Measurements from ENCODE around the gene USP5.

USP5 gene

GRCh38 chr12:6830999-6831398, 21.0 kb upstream of the USP5 start:
- H3K9me3 Mint-ChIP-seq, result no peaks in the 10 kb centered on the region
- H3K27ac Mint-ChIP-seq, result no peak overlapping the region
- no peaks in the 10 kb centered on the region for H3K36me3 Mint-ChIP-seq
- H3K4me3 Mint-ChIP-seq, result peak overlapping the region; percentile 36
- H3K4me1 Mint-ChIP-seq, result peaks cover 22% of the 10 kb centered on the region
- H3K27me3 Mint-ChIP-seq, result peaks cover 2% of the 10 kb centered on the region

GRCh38 chr12:6831450-6831995, 20.4 kb upstream of the USP5 start:
- Mint-ChIP-seq H3K4me1 (peaks cover 25% of the 10 kb centered on the region), H3K27ac (no peak overlapping the region), H3K36me3 (no peaks in the 10 kb centered on the region), H3K27me3 (peaks cover 2% of the 10 kb centered on the region), H3K4me3 (no peak overlapping the region), H3K9me3 (no peaks in the 10 kb centered on the region)

GRCh38 chr12:6832125-6832524, 19.8 kb upstream of the USP5 start:
- H3K9me3 Mint-ChIP-seq, result no peaks in the 10 kb centered on the region
- H3K27ac Mint-ChIP-seq, result no peak overlapping the region
- peaks cover 2% of the 10 kb centered on the region for H3K27me3 Mint-ChIP-seq
- peaks cover 25% of the 10 kb centered on the region for H3K4me1 Mint-ChIP-seq
- H3K4me3 Mint-ChIP-seq, result no peak overlapping the region
- no peaks in the 10 kb centered on the region for H3K36me3 Mint-ChIP-seq

GRCh38 chr12:6833189-6833890, 18.6 kb upstream of the USP5 start:
- Mint-ChIP-seq H3K27me3 (peaks cover 2% of the 10 kb centered on the region), H3K4me1 (peaks cover 16% of the 10 kb centered on the region), H3K27ac (peak overlapping the region; percentile 14), H3K9me3 (no peaks in the 10 kb centered on the region), H3K36me3 (no peaks in the 10 kb centered on the region), H3K4me3 (no peak overlapping the region)

- H3K27ac Mint-ChIP-seq, result no peak overlapping the region
- peaks cover 11% of the 10 kb centered on the region for H3K4me1 Mint-ChIP-seq
- no peaks in the 10 kb centered on the region for H3K36me3 Mint-ChIP-seq
- no peak overlapping the region for H3K4me3 Mint-ChIP-seq
- H3K9me3 Mint-ChIP-seq, result no peaks in the 10 kb centered on the region
- no peaks in the 10 kb centered on the region for H3K27me3 Mint-ChIP-seq
Observed at GRCh38 chr12:6834254-6834653, 17.7 kb upstream of the USP5 start.

- H3K9me3 Mint-ChIP-seq, result no peaks in the 10 kb centered on the region
- no peaks in the 10 kb centered on the region for H3K27me3 Mint-ChIP-seq
- no peak overlapping the region for H3K27ac Mint-ChIP-seq
- H3K4me3 Mint-ChIP-seq, result no peak overlapping the region
- H3K4me1 Mint-ChIP-seq, result peaks cover 8% of the 10 kb centered on the region
- H3K36me3 Mint-ChIP-seq, result no peaks in the 10 kb centered on the region
Observed at GRCh38 chr12:6834873-6835272, 17.1 kb upstream of the USP5 start.

- H3K27ac Mint-ChIP-seq, result no peak overlapping the region
- H3K4me3 Mint-ChIP-seq, result no peak overlapping the region
Observed at GRCh38 chr12:6836851-6837250, 15.1 kb upstream of the USP5 start.

GRCh38 chr12:6837370-6838060, 14.4 kb upstream of the USP5 start:
- H3K4me3 Mint-ChIP-seq, result no peak overlapping the region
- H3K9me3 Mint-ChIP-seq, result no peaks in the 10 kb centered on the region
- H3K27ac Mint-ChIP-seq, result no peak overlapping the region
- peaks cover 8% of the 10 kb centered on the region for H3K4me1 Mint-ChIP-seq
- H3K27me3 Mint-ChIP-seq, result no peaks in the 10 kb centered on the region
- no peaks in the 10 kb centered on the region for H3K36me3 Mint-ChIP-seq

More at GRCh38 chr12:6836851-6837250, 15.1 kb upstream of the USP5 start:
- Mint-ChIP-seq H3K27me3 (no peaks in the 10 kb centered on the region), H3K9me3 (no peaks in the 10 kb centered on the region), H3K36me3 (no peaks in the 10 kb centered on the region), H3K4me1 (peaks cover 8% of the 10 kb centered on the region)

- Mint-ChIP-seq H3K9me3 (no peaks in the 10 kb centered on the region), H3K36me3 (no peaks in the 10 kb centered on the region), H3K4me3 (no peak overlapping the region), H3K4me1 (peaks cover 8% of the 10 kb centered on the region), H3K27me3 (no peaks in the 10 kb centered on the region), H3K27ac (no peak overlapping the region)
Observed at GRCh38 chr12:6838854-6839253, 13.1 kb upstream of the USP5 start.

- Mint-ChIP-seq H3K27ac (no peak overlapping the region), H3K27me3 (no peaks in the 10 kb centered on the region), H3K36me3 (no peaks in the 10 kb centered on the region), H3K4me3 (no peak overlapping the region), H3K9me3 (no peaks in the 10 kb centered on the region), H3K4me1 (peaks cover 8% of the 10 kb centered on the region)
Observed at GRCh38 chr12:6839482-6840201, 12.3 kb upstream of the USP5 start.

GRCh38 chr12:6840330-6840729, 11.6 kb upstream of the USP5 start:
- no peaks in the 10 kb centered on the region for H3K36me3 Mint-ChIP-seq
- no peak overlapping the region for H3K4me3 Mint-ChIP-seq
- H3K27ac Mint-ChIP-seq, result no peak overlapping the region
- H3K9me3 Mint-ChIP-seq, result no peaks in the 10 kb centered on the region
- peaks cover 8% of the 10 kb centered on the region for H3K4me1 Mint-ChIP-seq
- H3K27me3 Mint-ChIP-seq, result no peaks in the 10 kb centered on the region

- H3K4me1 Mint-ChIP-seq, result peaks cover 4% of the 10 kb centered on the region
- H3K27ac Mint-ChIP-seq, result no peak within 1 kb of the TSS
- no peaks in the 10 kb centered on the region for H3K27me3 Mint-ChIP-seq
- H3K9me3 Mint-ChIP-seq, result no peaks in the 10 kb centered on the region
- no peak within 1 kb of the TSS for H3K4me3 Mint-ChIP-seq
- H3K36me3 Mint-ChIP-seq, result no peaks in the 10 kb centered on the region
Observed at GRCh38 chr12:6840761-6841515, 11.0 kb upstream of the USP5 start, which contains the start of gene GNB3. GNB3 (plus strand) TSS chr12:6840925; CDS start chr12:6841288, 363 bp downstream.

- Mint-ChIP-seq H3K27me3 (no peaks in the 10 kb centered on the region), H3K9me3 (no peaks in the 10 kb centered on the region), H3K4me1 (no peaks in the 10 kb centered on the region), H3K4me3 (no peak overlapping the region), H3K36me3 (no peaks in the 10 kb centered on the region), H3K27ac (no peak overlapping the region)
Observed at GRCh38 chr12:6842075-6842474, 9.9 kb upstream of the USP5 start.

GRCh38 chr12:6843118-6843902, 8.6 kb upstream of the USP5 start:
- H3K27me3 Mint-ChIP-seq, result no peaks in the 10 kb centered on the region
- H3K27ac Mint-ChIP-seq, result no peak overlapping the region
- H3K4me3 Mint-ChIP-seq, result no peak overlapping the region

More at GRCh38 chr12:6843118-6843902, 8.6 kb upstream of the USP5 start:
- Mint-ChIP-seq H3K36me3 (no peaks in the 10 kb centered on the region), H3K4me1 (no peaks in the 10 kb centered on the region), H3K9me3 (no peaks in the 10 kb centered on the region)
